PFSK-1 (cell line): ENCODE results near the gene CAD.

Experiments
- FOXP2 ChIP-seq: optimal IDR thresholded peaks from 2 replicates; pipeline ENCODE3; 2011; ENCODE audit warnings: borderline replicate concordance, control low read depth, inconsistent platforms; ENCODE audit not compliant: insufficient read depth; ENCODE audit errors: extremely low read length, extremely low read depth
- SIN3A ChIP-seq: IDR thresholded peaks from 2 replicates; pipeline ENCODE4 v1.6.1; 2012; ENCODE audit warnings: mild to moderate bottlenecking, low read length, moderate library complexity, borderline replicate concordance; ENCODE audit not compliant: insufficient read depth
- TAF1 ChIP-seq: IDR thresholded peaks from 2 replicates; pipeline ENCODE4 v1.6.1; 2012; ENCODE audit warnings: low read length, control low read depth, borderline replicate concordance; ENCODE audit not compliant: insufficient read depth
- TF ChIP-seq, protein P1 (sequence below), 2 experiments: IDR thresholded peaks; 2 replicates each; pipeline versions ENCODE4 v1.6.1 to v1.8.0; 2011 to 2012; ENCODE audit warnings: low read depth in 2 of 2, low read length in 2 of 2, control low read depth in 1 of 2, inconsistent platforms in 1 of 2, mild to moderate bottlenecking in 1 of 2, moderate library complexity in 1 of 2; ENCODE audit not compliant: insufficient read depth in 1 of 2

DNA sequence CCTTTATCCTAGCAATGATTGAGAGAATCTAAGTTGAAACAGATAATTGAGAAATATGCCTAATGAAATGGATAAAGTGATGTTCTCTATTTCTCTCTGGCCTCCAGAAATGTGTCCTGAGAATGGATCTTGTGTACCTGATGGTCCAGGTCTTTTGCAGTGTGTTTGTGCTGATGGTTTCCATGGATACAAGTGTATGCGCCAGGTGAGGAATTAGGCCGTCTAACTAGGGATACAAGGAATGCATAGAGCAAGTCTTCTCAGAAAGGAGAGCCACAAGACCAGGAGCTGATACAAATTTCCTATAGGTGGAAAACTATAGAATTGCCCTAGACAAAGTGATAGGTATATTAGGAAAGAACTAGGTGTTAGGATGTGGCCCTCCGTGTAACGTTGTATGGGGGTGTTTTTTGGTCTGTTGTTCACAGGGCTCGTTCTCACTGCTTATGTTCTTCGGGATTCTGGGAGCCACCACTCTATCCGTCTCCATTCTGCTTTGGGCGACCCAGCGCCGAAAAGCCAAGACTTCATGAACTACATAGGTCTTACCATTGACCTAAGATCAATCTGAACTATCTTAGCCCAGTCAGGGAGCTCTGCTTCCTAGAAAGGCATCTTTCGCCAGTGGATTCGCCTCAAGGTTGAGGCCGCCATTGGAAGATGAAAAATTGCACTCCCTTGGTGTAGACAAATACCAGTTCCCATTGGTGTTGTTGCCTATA is 592 bp upstream of the CAD start:
- TF ChIP-seq FOXP2 = no peak
- TF ChIP-seq SIN3A = no peak
- TF ChIP-seq, protein P1, sequence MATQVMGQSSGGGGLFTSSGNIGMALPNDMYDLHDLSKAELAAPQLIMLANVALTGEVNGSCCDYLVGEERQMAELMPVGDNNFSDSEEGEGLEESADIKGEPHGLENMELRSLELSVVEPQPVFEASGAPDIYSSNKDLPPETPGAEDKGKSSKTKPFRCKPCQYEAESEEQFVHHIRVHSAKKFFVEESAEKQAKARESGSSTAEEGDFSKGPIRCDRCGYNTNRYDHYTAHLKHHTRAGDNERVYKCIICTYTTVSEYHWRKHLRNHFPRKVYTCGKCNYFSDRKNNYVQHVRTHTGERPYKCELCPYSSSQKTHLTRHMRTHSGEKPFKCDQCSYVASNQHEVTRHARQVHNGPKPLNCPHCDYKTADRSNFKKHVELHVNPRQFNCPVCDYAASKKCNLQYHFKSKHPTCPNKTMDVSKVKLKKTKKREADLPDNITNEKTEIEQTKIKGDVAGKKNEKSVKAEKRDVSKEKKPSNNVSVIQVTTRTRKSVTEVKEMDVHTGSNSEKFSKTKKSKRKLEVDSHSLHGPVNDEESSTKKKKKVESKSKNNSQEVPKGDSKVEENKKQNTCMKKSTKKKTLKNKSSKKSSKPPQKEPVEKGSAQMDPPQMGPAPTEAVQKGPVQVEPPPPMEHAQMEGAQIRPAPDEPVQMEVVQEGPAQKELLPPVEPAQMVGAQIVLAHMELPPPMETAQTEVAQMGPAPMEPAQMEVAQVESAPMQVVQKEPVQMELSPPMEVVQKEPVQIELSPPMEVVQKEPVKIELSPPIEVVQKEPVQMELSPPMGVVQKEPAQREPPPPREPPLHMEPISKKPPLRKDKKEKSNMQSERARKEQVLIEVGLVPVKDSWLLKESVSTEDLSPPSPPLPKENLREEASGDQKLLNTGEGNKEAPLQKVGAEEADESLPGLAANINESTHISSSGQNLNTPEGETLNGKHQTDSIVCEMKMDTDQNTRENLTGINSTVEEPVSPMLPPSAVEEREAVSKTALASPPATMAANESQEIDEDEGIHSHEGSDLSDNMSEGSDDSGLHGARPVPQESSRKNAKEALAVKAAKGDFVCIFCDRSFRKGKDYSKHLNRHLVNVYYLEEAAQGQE (IDR thresholded peaks at IDR 0.05; ENCODE audit: insufficient read depth in 1 of 2, low read depth in 2 of 2, low read length in 2 of 2) = no peak
- TF ChIP-seq TAF1 = no peak
